ENCODE results near the gene ABLIM2.

DNA sequence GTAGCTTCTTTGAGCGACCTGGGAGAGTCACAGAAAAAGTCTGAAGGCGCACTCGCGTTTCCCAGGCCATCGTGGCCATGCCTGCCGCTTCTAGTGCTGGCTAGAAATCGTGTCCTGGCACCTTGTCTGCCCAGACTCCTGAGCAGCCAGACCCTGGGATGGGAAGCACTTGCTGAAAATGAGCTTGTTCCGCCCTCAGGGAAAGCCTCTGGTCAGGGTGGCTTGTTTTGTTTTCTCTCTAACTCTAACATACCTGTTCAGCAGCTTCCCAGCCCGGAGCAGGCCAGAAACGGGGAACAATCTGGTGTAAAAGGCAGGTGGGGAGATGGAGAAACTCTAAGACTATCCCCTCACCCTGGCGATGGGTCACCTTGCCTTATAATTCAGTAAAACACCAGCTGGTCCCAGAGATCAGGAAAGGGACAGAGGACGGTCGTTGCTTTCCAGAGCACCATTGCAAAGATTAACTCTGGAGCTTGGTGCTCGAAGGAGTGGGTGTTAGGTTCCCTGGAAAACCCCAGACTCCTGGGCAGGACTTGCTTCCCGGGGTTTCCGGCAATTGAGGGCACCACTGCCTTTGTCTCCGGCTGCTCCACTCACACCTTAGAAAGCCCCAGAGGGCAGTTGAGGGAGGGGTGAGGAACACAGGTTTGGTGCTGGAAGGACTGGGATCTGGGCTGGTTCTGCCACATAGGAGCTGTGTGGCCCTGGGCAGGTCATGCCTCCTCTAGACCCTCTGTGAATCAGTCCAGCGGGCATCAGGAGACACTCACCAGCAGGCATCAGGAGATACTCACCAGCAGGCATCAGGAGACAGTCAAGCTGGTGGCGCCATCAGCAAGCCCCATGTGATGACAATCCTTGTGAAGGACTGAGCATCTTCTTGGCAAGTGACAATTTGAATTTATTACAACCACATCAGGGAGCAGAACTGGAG is 36.0 kb upstream of the ABLIM2 start:
- TF ChIP-seq, protein P1, sequence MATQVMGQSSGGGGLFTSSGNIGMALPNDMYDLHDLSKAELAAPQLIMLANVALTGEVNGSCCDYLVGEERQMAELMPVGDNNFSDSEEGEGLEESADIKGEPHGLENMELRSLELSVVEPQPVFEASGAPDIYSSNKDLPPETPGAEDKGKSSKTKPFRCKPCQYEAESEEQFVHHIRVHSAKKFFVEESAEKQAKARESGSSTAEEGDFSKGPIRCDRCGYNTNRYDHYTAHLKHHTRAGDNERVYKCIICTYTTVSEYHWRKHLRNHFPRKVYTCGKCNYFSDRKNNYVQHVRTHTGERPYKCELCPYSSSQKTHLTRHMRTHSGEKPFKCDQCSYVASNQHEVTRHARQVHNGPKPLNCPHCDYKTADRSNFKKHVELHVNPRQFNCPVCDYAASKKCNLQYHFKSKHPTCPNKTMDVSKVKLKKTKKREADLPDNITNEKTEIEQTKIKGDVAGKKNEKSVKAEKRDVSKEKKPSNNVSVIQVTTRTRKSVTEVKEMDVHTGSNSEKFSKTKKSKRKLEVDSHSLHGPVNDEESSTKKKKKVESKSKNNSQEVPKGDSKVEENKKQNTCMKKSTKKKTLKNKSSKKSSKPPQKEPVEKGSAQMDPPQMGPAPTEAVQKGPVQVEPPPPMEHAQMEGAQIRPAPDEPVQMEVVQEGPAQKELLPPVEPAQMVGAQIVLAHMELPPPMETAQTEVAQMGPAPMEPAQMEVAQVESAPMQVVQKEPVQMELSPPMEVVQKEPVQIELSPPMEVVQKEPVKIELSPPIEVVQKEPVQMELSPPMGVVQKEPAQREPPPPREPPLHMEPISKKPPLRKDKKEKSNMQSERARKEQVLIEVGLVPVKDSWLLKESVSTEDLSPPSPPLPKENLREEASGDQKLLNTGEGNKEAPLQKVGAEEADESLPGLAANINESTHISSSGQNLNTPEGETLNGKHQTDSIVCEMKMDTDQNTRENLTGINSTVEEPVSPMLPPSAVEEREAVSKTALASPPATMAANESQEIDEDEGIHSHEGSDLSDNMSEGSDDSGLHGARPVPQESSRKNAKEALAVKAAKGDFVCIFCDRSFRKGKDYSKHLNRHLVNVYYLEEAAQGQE (IDR thresholded peaks at IDR 0.05; ENCODE audit: low read depth): no peak
- TF ChIP-seq EZH2 (IDR thresholded peaks at IDR 0.05) (no peak), SP1 (IDR thresholded peaks at IDR 0.05; ENCODE audit: low read depth) (no peak), ZNF274 (IDR thresholded peaks at IDR 0.05; ENCODE audit: low read depth, low read length) (no peak), JUND (IDR thresholded peaks at IDR 0.05) (no peak), RAD21 (IDR thresholded peaks at IDR 0.05; ENCODE audit: low read depth) (no peak), CEBPB (IDR thresholded peaks at IDR 0.05; ENCODE audit: low read depth) (no peak), POLR2A (IDR thresholded peaks at IDR 0.05; ENCODE audit: borderline replicate concordance, extremely low read depth, insufficient read depth, insufficient read length) (no peak), FOSL1 (IDR thresholded peaks at IDR 0.05; ENCODE audit: low read depth) (no peak), TCF7L2 (IDR thresholded peaks at IDR 0.05; ENCODE audit: borderline replicate concordance, extremely low read depth, insufficient read depth, insufficient read length) (no peak), ZFX (IDR thresholded peaks at IDR 0.05) (no peak)
- TF ChIP-seq, protein P2, sequence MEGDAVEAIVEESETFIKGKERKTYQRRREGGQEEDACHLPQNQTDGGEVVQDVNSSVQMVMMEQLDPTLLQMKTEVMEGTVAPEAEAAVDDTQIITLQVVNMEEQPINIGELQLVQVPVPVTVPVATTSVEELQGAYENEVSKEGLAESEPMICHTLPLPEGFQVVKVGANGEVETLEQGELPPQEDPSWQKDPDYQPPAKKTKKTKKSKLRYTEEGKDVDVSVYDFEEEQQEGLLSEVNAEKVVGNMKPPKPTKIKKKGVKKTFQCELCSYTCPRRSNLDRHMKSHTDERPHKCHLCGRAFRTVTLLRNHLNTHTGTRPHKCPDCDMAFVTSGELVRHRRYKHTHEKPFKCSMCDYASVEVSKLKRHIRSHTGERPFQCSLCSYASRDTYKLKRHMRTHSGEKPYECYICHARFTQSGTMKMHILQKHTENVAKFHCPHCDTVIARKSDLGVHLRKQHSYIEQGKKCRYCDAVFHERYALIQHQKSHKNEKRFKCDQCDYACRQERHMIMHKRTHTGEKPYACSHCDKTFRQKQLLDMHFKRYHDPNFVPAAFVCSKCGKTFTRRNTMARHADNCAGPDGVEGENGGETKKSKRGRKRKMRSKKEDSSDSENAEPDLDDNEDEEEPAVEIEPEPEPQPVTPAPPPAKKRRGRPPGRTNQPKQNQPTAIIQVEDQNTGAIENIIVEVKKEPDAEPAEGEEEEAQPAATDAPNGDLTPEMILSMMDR (IDR thresholded peaks at IDR 0.05 in 2 of 3, conservative IDR thresholded peaks at IDR 0.05 in 1 of 3; ENCODE audit: borderline replicate concordance in 1 of 3, insufficient read depth in 1 of 3, low read depth in 2 of 3, low read length in 2 of 3): no peak
